NCI-H510A (cell line): Measurements from ENCODE around the gene PSME3.

Experiments
- DNase-seq: peaks from one replicate; lab custom pipeline; 2025; lab: John Stamatoyannopoulos, UW

Gene PSME3

DNA sequence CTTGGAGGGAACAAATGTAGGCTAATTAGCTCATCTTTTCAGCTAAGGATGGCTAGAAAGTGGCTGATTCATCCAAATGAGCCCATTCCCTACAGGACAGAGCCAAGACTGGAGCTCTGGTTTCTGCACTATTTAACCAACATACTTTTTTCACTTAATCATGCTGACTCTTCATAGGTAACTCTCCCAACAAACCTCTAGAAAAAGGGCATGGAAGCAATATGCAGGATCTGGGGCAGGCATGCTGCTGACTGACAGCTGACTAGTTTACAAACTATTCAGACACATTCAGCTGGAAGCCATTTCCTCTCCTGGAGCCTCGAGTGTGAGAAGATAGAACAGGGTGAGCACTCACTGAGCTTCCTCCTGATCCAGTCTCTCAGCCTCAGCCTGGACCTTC, 15.3 kb upstream of the PSME3 start:
- DNase-seq, result no peak

DNA sequence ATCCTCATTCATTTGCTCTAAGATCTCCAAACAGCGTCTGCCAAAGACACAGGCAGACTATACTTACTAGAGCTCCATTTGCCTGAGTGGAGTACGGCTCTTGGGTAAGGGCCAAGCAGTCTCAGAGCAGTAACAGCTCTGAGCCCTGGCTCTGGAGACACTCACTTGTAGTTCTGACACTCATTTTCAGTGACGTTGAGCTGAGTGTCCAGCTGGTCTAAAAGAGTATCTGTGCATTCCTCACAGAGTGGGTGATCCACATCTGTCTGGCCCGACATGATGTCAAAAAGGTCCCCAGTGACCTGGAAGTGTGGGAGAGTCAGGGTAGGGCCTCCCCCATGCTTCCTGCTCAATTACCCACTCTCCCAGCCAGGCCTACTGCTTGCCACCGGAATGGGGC, 14.8 kb upstream of the PSME3 start:
- DNase-seq, result no peak

DNA sequence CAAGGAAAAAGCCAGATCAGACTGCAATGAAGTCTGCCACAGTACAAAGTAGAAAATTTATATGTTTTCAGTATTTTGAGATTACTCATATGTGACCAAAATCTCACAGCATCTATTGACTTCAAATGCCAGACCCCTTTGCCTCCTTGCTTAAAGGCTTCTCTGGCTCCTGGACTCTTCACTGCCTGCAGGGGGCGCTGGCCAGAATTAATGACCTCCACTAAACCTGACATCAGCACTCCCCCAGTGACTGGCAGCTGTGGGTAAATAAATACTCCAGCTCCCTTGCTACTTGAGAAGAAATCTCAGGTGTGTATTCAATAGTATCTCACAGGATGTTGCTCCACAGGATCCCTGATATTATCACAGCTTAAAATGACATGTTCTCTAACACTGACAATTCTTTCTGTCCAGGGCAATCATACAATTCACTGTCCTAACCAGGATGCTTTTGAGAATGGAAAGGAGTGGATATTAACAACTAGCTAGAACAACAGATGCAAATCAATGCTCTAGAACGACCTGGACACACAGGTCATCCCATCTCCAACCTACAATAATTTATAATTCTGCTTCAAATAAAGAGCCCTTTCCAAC, 13.2 kb upstream of the PSME3 start:
- peak; percentile 79 for DNase-seq

DNA sequence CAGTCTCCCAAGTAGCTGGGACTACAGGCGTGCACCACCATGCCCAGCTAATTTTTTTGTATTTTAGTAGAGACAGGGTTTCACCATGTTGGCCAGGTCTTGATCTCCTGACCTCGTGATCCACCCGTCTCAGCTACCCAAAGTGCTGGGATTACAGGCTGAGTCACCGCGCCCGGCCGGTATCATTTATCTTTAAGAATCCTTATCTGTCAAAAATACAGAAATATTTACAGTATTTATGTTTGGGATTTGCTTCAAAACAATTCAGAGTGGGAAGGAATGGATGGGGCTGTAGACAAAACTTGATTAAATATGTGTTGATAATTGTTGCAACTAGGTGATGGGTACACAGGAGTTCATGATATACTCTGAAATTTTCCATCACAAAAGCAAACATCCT, 12.0 kb upstream of the PSME3 start:
- no peak for DNase-seq

DNA sequence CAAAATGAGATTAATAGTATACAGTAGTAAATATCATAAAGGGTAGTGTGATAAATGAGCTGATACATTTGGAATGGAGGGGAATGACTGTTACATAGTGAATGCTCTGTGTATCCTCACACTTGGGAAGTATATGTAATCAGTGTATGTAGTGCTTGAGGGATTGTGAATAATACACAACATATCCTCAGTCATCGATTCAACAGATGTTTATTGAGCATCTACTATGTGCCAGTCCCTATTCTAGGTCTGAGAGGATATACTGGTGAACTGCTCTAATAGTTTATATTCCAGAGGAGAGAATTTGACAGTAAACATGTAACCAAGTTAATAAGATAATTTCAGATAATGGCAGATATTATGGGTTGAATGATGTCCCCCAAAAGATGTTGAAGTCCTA, 5.7 kb upstream of the PSME3 start:
- no peak for DNase-seq

DNA sequence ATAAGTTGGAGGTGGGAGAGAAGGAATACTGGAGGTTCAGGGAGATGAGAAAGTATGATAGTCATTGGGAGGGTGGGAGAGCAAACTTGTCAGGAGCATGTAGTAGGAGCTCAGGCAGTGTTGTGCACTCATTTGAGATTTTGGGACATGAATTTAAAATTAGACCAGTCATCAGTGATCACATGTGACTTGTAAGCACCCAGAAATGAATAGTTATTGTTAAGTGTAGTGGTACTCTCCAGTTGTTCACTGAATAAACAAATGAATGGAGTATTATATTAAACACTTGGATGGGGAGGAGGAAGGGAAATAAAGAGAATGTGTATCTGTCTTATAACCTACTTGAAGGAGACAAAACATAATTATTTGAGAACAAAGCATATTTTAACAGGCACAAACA, 2.2 kb upstream of the PSME3 start:
- no peak for DNase-seq

DNA sequence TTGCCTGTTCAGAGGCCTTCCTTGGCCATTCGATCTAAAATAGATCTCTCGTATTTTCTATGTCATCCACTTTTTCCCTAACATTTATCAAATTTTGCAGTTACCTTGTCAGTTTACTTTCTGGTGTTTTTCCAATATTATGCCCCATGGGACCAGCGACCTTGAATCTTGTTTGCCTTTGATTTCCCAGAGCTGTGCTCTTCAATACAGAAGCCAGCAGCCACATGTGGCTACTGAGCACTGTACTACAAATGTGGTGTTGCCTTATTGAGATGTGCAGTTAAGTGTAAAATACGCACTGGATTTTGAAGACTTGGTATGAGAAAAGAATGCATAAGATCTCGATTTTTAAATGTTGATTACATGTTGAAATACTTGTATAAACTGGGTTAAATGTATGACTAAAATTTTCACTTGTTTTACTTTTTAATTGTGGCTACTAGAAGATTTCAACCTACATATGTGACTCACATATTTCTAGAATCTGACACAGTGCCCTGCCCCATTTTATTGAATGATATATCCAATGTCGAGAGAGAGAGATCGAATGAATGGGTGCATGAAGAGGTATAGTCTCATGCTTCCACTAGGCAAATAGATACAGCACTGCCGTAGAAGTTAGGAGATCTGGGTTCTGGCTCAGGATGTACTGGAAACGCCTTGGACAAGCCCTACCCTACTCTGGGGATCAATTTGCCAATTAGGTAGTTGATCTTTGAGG, 824 bp upstream of the PSME3 start:
- DNase-seq, result no peak

DNA sequence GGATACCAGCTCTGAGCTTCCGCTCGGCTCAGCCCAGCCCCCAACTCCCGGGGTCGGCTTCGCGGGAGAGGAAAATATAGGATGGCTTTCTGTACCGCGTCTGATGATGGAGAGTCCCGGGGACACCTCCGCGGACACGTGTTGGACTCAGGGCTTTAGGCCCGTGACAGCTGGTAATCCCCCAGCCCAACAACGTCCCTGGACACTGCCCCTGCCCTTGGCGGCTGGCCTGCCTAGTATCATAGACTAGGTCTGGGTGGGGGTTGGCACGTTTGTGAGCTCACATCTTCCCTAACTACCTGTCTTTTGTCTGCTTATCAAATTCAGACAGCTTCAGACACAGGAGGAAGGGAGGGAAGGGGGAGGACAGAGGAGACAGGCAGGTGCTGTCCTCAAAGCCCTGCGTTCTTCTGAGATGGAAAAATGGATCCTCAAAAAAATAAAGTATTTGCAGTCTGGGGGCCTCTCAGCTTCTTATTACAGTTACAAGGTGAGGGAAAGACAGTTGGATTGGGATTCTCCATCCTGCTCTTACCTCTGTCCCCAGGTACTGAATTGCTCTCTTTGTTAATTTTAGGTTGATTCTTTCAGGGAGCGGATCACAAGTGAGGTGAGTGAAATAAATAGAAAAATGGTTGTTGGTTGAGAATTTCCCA, 698 bp downstream of the PSME3 start:
- DNase-seq, result peak; percentile 13

DNA sequence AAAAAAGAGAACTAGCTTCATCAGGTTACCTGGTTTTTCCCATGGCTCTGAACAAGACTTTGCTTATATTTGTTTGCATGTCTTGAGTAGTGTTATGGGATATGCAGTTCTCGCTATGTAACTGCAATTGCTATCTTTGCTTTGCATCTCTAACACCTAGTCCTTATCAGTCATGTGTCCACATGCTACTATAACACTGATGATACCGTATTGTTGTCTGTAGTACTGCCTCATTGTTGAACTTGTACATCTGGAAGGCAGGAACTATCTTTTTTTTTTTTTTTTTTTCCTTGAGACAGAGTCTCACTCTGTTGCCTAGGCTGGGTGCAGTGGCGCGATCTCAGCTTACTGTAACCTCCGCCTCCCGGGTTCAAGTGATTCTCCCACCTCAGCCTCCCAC, 2.5 kb downstream of the PSME3 start:
- DNase-seq, result no peak

DNA sequence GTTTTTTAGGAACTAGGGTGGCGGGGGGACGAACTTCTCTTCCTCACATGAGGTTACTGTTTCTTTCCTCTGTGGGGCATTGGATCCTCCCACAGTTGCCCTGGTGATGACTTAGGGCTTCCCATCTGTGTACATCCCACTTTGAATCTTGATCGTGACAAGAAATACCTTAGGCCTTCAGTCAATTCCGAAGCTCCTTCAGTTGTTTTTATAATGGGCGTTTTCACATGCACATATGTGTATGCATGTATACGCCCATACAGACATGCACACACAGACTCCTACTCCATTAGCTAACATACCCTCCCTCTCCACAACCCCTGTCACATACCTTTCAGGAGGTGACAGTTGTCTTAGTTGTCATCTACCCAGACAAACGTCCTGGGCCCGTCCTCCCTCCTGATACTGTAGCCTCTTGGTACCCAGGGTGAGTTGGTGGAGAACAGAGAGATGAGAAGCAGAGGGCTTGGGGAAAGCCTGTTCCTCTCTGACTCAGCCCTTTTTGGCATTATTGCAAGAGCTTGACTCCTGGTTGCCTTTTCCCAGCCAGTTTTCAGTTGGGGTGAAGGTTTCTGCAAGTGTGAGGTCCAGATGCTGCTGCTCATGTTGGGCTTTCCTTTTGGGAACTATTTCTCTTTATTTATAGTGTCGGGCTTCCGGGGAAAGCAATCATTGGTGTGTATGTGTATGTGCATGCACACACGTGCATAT, 8.9 kb downstream of the PSME3 start:
- DNase-seq, result no peak

DNA sequence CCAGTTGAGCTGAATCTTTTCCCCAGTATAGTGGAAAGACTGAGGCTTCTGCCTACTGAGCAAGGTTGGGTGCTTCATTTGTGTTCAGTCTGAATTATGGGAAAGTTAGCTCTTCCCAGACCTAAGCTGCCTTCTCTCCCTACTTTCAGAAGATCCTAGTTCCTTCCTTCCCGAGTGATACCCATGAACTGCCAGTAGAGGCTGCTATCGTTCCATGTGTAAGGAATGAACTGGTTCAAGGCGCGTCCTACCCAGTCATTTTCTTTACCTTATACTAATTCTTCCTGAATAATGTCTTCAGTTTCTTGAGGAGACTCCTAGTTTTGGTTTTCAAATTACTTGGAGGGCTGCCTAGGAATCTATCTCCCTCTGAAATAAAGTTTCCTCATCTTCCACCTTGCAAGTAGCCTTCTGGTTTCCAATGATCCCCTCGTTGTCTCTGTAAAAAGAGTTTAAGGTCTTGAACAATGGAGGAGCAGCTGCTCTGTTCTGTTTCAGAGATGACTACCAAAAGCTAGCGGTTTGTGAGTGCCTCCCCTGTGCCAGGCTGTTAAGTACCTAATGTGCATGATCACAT, 10.2 kb downstream of the PSME3 start:
- peak; percentile 4 for DNase-seq

DNA sequence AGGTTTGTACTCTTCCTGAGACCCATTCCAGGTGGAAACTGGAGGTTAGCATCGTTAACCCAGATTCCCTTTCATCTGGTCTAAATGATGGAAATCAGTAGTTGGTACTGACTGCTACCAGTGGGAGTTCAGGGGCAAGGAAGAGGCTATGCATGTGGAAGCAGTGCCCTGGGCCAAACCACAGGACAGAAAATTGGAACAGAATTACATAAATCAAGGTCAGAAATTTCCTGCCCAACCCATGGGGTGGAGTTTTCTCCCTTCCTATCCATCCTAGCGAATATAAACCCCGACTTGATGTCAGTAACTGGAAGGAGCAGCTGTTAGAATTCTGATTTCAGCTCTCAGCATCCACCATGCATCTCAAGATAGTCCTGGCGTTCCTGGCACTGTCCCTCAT, 11.1 kb downstream of the PSME3 start, which contains the start of gene AOC2:
AOC2 (plus strand) TSS at position 310 of the 400 bp plus-strand sequence; CDS start at position 357, 47 bp downstream.
- DNase-seq, result no peak

DNA sequence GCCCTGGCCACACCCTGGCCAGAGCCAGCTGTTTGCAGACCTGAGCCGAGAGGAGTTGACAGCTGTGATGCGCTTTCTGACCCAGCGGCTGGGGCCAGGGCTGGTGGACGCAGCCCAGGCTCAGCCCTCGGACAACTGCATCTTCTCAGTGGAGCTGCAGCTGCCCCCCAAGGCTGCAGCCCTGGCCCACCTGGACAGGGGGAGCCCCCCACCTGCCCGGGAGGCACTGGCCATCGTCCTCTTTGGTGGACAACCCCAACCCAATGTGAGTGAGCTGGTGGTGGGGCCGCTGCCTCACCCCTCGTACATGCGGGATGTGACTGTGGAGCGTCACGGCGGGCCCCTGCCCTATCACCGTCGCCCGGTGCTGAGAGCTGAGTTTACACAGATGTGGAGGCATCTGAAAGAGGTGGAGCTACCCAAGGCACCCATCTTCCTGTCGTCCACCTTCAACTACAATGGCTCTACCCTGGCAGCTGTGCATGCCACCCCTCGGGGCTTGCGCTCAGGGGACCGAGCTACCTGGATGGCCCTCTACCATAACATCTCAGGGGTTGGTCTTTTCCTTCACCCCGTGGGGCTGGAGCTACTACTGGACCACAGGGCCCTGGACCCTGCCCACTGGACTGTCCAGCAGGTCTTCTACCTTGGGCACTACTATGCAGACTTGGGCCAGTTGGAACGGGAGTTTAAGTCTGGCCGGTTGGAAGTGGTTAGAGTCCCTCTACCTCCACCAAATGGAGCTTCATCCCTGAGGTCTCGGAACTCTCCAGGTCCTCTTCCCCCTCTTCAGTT, 11.8 kb downstream of the PSME3 start:
- no peak for DNase-seq

DNA sequence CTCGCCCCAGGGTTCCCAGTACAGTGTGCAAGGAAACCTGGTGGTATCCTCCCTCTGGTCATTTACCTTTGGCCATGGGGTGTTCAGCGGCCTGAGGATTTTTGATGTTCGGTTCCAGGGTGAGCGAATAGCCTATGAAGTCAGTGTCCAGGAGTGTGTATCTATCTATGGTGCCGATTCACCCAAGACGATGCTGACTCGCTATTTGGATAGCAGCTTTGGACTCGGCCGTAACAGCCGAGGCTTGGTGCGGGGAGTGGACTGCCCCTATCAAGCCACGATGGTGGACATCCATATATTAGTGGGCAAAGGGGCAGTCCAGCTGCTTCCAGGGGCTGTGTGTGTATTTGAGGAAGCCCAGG, 12.3 kb downstream of the PSME3 start:
- DNase-seq, result no peak

DNA sequence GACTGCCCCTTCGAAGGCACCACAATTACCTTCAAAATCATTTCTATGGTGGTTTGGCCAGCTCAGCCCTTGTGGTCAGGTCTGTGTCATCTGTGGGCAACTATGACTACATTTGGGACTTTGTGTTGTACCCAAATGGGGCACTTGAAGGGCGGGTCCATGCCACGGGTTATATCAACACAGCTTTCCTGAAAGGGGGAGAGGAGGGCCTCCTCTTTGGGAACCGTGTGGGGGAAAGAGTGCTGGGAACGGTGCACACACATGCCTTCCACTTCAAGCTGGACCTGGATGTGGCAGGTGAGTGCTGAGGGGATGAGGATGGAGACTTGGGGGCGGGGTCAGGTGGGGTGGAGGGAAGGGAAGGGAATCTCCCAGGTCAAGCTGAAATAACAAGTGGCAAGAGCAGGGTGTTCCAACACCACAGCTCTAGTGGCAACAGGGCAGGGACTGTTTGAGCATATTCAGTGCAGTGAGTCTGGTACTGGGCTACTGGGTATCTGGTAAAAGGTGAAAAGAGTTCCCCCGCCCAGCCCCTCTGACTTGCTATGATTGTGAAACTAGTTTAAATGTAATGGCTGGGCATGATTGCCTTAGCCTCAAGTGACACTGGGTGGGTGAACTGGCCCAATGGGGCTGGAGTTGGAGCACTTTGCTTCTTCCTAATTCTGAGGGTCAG, 12.9 kb downstream of the PSME3 start:
- DNase-seq, result no peak

DNA sequence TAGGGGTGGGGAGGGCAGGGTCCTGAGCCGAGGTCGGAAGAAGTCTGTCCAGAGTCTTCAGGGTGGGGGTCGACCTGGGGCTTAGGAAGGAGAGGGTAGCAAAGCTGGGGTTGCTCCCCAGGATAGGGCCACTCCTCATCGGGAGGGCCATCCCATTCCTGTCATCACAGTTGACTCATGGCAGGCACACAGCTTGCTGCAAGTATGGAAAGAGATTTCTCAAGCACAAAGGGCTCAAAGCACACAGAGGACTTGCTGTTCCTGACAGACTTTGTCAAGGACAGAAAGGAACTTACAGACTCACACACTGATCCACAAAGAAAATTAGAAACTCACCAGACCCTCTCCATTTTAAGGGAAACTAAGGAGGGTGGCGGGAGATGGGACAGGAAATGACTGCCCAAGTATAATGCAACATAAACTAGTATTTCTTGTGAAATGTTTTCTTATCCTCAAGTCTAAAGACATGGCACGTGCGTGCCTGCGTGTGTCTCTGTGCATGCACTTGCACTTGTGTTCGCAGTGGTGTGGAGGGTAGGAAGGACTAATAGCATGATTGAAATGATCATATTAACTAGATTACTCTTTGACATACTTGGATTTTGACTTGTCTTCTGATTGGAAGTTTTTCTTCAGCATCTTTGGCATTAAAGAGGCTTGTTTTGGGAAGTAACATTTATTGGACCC, 13.5 kb downstream of the PSME3 start:
- no peak for DNase-seq

DNA sequence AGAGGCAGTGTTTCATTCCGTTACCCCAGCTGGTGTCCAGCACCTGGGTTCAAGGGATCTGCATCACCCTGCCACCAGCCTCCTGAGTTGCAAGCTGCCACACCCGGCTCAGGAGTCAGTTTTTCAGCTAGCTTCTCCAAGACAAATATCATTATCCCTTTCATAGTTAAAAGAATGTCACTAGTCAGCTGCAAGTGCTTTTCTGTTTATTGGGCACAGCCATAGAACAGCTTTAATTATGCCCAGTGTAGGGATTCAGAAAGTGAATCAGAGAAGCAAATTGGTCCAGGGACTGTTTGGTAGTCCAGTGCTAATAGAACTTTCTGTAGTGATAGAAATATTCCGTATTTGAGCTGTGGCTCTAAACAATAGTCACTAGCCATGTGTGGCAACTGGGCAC, 14.9 kb downstream of the PSME3 start:
- DNase-seq, result no peak

DNA sequence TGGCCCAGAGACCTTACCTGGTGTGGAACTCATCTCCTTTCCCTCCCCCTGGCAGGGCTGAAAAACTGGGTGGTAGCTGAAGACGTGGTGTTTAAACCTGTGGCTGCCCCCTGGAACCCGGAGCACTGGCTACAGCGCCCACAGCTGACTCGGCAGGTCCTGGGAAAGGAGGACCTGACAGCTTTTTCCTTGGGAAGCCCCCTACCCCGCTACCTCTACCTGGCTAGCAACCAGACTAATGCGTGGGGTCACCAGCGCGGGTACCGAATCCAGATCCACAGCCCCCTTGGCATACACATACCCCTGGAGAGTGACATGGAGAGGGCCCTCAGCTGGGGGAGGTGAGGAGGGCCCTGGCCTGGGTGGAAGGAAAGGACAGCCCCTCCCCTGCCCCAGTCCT, 15.8 kb downstream of the PSME3 start:
- DNase-seq, result no peak

DNA sequence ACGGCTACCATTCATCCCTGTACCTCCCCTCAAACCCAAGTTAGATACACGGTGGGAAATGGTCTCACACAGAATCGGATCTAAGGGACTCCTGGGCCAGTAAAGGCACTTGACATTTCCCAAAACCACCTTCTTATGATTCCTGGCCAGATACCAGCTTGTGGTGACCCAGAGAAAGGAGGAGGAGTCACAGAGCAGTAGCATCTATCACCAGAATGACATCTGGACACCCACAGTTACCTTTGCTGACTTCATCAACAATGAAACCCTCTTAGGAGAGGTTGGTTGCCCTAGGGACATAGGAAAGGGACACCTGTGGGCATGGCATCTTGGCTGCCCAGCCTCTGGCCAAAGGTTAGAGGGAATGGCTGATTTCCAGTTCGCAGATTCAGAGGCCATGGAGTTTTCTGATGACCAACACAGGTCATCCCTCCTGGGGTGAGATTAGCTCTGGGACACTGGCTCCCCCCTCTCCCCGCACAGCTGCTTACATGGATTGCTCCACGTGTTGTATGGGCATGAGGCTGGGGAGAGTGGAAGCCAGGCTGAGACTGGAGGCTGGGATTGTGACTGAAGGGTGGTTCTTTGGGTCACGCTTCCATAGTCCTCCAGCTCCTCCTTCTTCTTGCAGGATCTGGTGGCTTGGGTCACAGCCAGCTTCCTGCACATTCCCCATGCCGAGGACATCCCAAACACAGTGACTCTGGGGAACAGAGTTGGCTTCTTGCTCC, 16.4 kb downstream of the PSME3 start:
- no peak for DNase-seq

DNA sequence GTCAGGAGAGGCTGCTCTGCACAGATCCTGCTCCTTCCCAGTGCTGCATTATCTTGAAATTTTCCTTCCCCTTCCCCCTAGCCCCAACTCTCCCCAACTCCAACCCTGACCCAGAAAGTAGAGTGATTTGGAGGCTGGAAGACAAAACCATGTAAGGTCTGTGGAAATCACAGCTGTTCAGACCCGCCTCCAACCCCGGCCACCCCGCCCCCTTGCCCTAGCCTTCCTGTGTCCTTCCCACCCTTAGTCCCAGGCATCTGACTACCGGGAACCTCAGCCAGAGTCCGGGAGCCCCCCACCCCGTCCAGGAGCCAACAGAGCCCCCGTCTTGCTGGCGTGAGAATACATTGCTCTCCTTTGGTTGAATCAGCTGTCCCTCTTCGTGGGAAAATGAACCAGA, 17.8 kb downstream of the PSME3 start, which contains the start of gene AOC3:
AOC3 (plus strand) TSS at position 246 of the 400 bp plus-strand sequence; CDS start at position 391, 145 bp downstream.
- no peak for DNase-seq
